Measurements from ENCODE around the gene MSH2.

DNA sequence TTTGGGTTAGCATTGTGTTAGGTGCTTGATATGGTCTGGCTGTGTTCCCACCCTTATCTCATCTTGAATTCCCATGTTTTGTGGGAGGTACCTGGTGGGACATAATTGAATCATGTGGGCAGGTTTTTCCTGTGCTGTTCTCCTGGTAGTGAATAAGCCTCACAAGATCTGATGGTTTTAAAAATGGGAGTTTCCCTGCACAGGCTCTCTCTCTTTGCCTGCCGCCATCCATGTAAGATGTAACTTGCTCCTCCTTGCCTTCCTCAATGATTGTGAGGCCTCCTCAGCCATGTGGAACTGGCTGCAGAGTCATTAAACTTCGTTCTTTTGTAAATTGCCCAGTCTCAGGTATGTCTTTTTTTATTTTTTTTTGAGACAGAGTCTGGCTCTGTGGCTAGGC, 2.8 kb downstream of the MSH2 start:
- TF ChIP-seq, protein P1, sequence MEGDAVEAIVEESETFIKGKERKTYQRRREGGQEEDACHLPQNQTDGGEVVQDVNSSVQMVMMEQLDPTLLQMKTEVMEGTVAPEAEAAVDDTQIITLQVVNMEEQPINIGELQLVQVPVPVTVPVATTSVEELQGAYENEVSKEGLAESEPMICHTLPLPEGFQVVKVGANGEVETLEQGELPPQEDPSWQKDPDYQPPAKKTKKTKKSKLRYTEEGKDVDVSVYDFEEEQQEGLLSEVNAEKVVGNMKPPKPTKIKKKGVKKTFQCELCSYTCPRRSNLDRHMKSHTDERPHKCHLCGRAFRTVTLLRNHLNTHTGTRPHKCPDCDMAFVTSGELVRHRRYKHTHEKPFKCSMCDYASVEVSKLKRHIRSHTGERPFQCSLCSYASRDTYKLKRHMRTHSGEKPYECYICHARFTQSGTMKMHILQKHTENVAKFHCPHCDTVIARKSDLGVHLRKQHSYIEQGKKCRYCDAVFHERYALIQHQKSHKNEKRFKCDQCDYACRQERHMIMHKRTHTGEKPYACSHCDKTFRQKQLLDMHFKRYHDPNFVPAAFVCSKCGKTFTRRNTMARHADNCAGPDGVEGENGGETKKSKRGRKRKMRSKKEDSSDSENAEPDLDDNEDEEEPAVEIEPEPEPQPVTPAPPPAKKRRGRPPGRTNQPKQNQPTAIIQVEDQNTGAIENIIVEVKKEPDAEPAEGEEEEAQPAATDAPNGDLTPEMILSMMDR (IDR thresholded peaks at IDR 0.05) = no peak
- TF ChIP-seq EP300 (IDR thresholded peaks at IDR 0.05) (no peak), POLR2A (IDR thresholded peaks at IDR 0.05) (no peak), POLR2AphosphoS5 (IDR thresholded peaks at IDR 0.05) (no peak)
